Measurements from ENCODE around the gene NCAPG2.

The NCAPG2 gene

GRCh38 chr7:158704524-158705233, at the start of gene NCAPG2:
TSS of gene NCAPG2 (minus strand) at chr7:158704804. CDS start at chr7:158701899, 2,905 bp downstream.
- peak; percentile 75 for DNase-seq (ENCODE audit: low read depth)

GRCh38 chr7:158753900-158754299, 49.3 kb upstream of the NCAPG2 start:
- no peak for DNase-seq (ENCODE audit: low read depth)

GRCh38 chr7:158751751-158752150, 47.1 kb upstream of the NCAPG2 start:
- DNase-seq (ENCODE audit: low read depth) = no peak

GRCh38 chr7:158751199-158751598, 46.6 kb upstream of the NCAPG2 start:
- no peak for DNase-seq (ENCODE audit: low read depth)

GRCh38 chr7:158750702-158751101, 46.1 kb upstream of the NCAPG2 start:
- DNase-seq (ENCODE audit: low read depth) = no peak

GRCh38 chr7:158749396-158749795, 44.8 kb upstream of the NCAPG2 start:
- DNase-seq (ENCODE audit: low read depth) = no peak

- DNase-seq (ENCODE audit: low read depth) = no peak
These were observed 43.7 kb upstream of the NCAPG2 start for GRCh38 chr7:158748335-158748734.

GRCh38 chr7:158747408-158747807, 42.8 kb upstream of the NCAPG2 start:
- no peak for DNase-seq (ENCODE audit: low read depth)

GRCh38 chr7:158746957-158747356, 42.4 kb upstream of the NCAPG2 start:
- DNase-seq (ENCODE audit: low read depth) = no peak

- DNase-seq (ENCODE audit: low read depth) = no peak
These were observed 40.6 kb upstream of the NCAPG2 start for GRCh38 chr7:158745057-158745715.

GRCh38 chr7:158744070-158744469, 39.5 kb upstream of the NCAPG2 start:
- no peak for DNase-seq (ENCODE audit: low read depth)

GRCh38 chr7:158743219-158743618, 38.6 kb upstream of the NCAPG2 start:
- DNase-seq (ENCODE audit: low read depth) = no peak

GRCh38 chr7:158742065-158742821, 37.6 kb upstream of the NCAPG2 start:
- DNase-seq (ENCODE audit: low read depth) = no peak

- no peak for DNase-seq (ENCODE audit: low read depth)
These were observed 36.7 kb upstream of the NCAPG2 start for GRCh38 chr7:158741294-158741666.

GRCh38 chr7:158740657-158741293, 36.2 kb upstream of the NCAPG2 start:
- no peak for DNase-seq (ENCODE audit: low read depth)

GRCh38 chr7:158740013-158740656, 35.5 kb upstream of the NCAPG2 start:
- DNase-seq (ENCODE audit: low read depth) = peak; percentile 17

- DNase-seq (ENCODE audit: low read depth) = no peak
These were observed 34.2 kb upstream of the NCAPG2 start for GRCh38 chr7:158738841-158739240.

- no peak for DNase-seq (ENCODE audit: low read depth)
These were observed 32.6 kb upstream of the NCAPG2 start for GRCh38 chr7:158737064-158737695.

GRCh38 chr7:158735935-158736334, 31.3 kb upstream of the NCAPG2 start:
- DNase-seq (ENCODE audit: low read depth) = no peak

GRCh38 chr7:158734861-158735260, 30.3 kb upstream of the NCAPG2 start:
- DNase-seq (ENCODE audit: low read depth) = no peak

- DNase-seq (ENCODE audit: low read depth) = no peak
These were observed 29.3 kb upstream of the NCAPG2 start for GRCh38 chr7:158733775-158734494.
